Gastroesophageal sphincter (tissue), 4 donors: ENCODE data around the gene SMURF2. TPM values are rescaled to one million over a fixed set of nuclear protein-coding genes. Genes with fewer than 3 reads are reported as not detected.

Source experiments
- ATAC-seq: fragments of 150-250 bp; one replicate; pipeline ENCODE4 v1.9.1; 2016; ENCODE audit warnings: mild to moderate bottlenecking, moderate library complexity
- H3K27ac ChIP-seq, 4 donors: fragments of 200-600 bp; sonication (generic) in 3 of 4; 1 replicate in 3 of 4; 2 replicates in 1 of 4; pipeline ENCODE4 v1.5.1; 2016 to 2019
- H3K27me3 ChIP-seq: fragments of 200-600 bp; sonication (generic); one replicate; pipeline ENCODE4 v1.5.1; 2019
- H3K36me3 ChIP-seq, 2 donors: fragments of 200-600 bp; sonication (generic); one replicate each; pipeline ENCODE4 v1.5.1; 2019; ENCODE audit warnings: control low read depth in 1 of 2
- H3K4me1 ChIP-seq, 3 donors: fragments of 200-600 bp; sonication (generic); 1 replicate in 2 of 3; 2 replicates in 1 of 3; pipeline ENCODE4 v1.5.1; 2016 to 2019; ENCODE audit warnings: control low read depth in 2 of 3
- H3K4me3 ChIP-seq, 2 donors: fragments of 200-600 bp; sonication (generic); one replicate each; pipeline ENCODE4 v1.5.1; 2019; ENCODE audit warnings: mild to moderate bottlenecking in 1 of 2, moderate library complexity in 1 of 2
- H3K9me3 ChIP-seq, 3 donors: fragments of 200-600 bp; sonication (generic); one replicate each; pipeline ENCODE4 v1.5.1; 2017 to 2019; ENCODE audit warnings: control low read depth in 2 of 3
- EP300 ChIP-seq: sonication (generic); formaldehyde crosslinking; IDR thresholded peaks from one replicate; pipeline ENCODE4 v1.6.1; 2017; ENCODE audit warnings: antibody characterized with exemption, mild to moderate bottlenecking
- POLR2A ChIP-seq, 2 donors: fragments of 450-650 bp; IDR thresholded peaks; one replicate each; pipeline ENCODE4 v1.6.1; 2017; ENCODE audit warnings: antibody characterized with exemption in 2 of 2, mild to moderate bottlenecking in 2 of 2, moderate library complexity in 1 of 2
- POLR2AphosphoS5 ChIP-seq: sonication (generic); formaldehyde crosslinking; IDR thresholded peaks from one replicate; pipeline ENCODE4 v1.6.1; 2017; ENCODE audit warnings: antibody characterized with exemption
- WGBS, 2 donors: methylation state at CpG; one replicate each; pipeline ENCODE4 v1.1.5; 2018; ENCODE audit warnings: low coverage in 1 of 2; 5-methylcytosine and 5-hydroxymethylcytosine counted together
- total RNA-seq, 4 donors: library from RNA; depleted of rRNA; stranded (reverse); fragments of >200 nt; gene quantifications; one replicate each; pipeline ENCODE4 v1.1.0, GENCODE V29; 2016
- TF ChIP-seq, protein P1 (sequence below), 4 experiments: fragments of 200-600 bp in 2 of 4; fragments of 450-650 bp in 2 of 4; sonication (generic) in 1 of 4; IDR thresholded peaks; one replicate each; pipeline ENCODE4 v1.5.1; 2017 to 2019; ENCODE audit warnings: antibody characterized with exemption in 4 of 4, mild to moderate bottlenecking in 2 of 4, moderate library complexity in 2 of 4

SMURF2 gene
- total RNA-seq, 4 donors from 2014 or later = 35.0 to 60.8 (median 37.9) TPM

DNA sequence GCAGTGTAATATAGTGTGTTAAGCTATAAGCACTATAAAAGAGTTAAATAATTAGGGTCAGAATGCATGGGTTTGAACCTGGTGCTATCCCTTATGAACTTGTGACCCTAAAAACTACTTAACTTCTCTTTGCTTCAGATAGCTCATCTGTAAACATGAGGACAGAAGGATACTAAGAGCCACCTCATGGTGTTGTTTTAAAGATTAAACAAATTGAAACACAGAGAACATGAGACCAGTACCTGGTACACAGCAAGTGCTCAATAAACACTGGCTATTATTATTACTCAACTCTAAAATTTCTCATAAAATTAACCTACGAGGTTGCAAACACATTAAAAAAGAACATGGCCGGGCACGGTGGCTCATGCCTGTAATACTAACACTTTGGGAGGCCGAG, 43.3 kb downstream of the SMURF2 start:
- no peaks in the 10 kb centered on the region for H3K27me3 ChIP-seq
- peaks cover 0 to 2% of the 10 kb centered on the region in 2 donors for H3K36me3 ChIP-seq
- WGBS, 2 donors = 94 to 97% methylated on average over 4 of the region's 4 CpGs
- TF ChIP-seq EP300 = no peak
- no peak for TF ChIP-seq POLR2A (IDR thresholded peaks at IDR 0.05)
- no peak for TF ChIP-seq POLR2AphosphoS5
- TF ChIP-seq, protein P1, sequence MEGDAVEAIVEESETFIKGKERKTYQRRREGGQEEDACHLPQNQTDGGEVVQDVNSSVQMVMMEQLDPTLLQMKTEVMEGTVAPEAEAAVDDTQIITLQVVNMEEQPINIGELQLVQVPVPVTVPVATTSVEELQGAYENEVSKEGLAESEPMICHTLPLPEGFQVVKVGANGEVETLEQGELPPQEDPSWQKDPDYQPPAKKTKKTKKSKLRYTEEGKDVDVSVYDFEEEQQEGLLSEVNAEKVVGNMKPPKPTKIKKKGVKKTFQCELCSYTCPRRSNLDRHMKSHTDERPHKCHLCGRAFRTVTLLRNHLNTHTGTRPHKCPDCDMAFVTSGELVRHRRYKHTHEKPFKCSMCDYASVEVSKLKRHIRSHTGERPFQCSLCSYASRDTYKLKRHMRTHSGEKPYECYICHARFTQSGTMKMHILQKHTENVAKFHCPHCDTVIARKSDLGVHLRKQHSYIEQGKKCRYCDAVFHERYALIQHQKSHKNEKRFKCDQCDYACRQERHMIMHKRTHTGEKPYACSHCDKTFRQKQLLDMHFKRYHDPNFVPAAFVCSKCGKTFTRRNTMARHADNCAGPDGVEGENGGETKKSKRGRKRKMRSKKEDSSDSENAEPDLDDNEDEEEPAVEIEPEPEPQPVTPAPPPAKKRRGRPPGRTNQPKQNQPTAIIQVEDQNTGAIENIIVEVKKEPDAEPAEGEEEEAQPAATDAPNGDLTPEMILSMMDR (IDR thresholded peaks at IDR 0.05) = no peak
- H3K9me3 ChIP-seq = no peaks in the 10 kb centered on the region
- H3K4me3 ChIP-seq = no peak overlapping the region
- H3K27ac ChIP-seq = no peak overlapping the region
- no peak for ATAC-seq
- H3K4me1 ChIP-seq = peaks cover 9 to 51% (median 18%) of the 10 kb centered on the region in 3 donors

DNA sequence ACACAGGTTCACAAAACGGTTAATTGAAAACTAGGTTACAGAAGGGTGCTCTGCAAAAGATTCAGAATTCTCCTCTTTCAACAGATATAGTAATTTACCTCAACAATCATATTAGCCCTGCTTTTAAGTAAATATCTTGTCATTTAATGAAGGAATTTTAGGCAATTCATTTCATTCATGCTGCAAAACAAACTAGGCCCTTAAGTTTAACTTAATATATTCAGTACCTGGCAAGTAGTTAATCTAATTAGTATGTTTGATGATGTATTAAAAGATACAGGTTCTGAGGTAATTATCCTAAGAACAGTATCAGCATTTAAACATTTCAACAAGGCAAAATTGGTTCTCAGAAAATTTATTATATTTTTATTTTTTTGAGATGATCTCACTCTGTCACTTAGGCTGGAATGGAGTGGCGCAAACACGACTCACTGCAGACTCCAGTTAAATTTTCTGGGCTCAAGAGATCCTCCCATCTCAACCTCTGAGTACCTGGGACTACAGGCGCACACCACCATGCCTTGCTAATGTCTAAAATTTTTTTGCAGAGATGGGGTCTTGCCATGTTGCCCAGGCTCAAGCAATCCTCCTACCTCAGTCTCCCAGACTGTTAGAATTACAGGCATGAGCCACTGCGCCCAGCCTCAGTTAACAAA, 44.9 kb downstream of the SMURF2 start:
- Histone ChIP-seq H3K36me3 (no peaks in the 10 kb centered on the region), H3K4me3 (no peak overlapping the region), H3K27me3 (no peaks in the 10 kb centered on the region), H3K4me1 (peaks cover 9 to 58% (median 18%) of the 10 kb centered on the region in 3 donors), H3K9me3 (no peaks in the 10 kb centered on the region), H3K27ac (no peak overlapping the region)
- 91 to 92% methylated on average over 5 of the region's 5 CpGs for WGBS, 2 donors
- TF ChIP-seq POLR2AphosphoS5 = no peak
- TF ChIP-seq, protein P1 (IDR thresholded peaks at IDR 0.05) = no peak
- TF ChIP-seq EP300 = no peak
- no peak for TF ChIP-seq POLR2A (IDR thresholded peaks at IDR 0.05)
- no peak for ATAC-seq

DNA sequence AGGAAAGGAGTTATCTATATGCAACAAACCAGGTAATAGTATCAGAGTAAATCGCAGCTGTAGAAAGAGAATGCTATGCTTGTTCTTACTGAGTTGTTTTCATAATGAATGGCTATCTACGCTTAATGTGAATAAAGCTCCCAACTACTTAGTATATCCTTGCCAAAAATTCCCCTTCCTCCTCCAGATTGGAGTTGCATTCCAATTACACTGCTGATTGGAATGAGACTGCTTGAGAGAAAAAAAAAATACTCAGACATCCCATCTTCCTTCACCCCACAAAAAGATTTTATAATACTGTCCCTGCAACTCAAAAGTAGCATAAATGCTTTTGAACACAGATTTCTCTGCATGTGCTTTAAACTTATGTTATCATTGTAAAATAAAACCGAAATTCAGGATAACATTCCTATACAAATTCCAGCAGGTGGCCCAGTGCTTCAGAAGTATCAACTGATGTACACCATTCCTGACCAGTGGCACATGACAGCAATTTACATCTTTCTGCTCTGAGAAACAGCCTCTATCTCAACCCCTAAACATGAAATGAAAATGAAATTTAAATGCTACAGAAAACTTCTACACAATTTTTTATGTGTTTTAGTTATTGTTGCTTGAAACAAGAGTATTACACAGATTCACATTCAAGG, 47.0 kb downstream of the SMURF2 start:
- Histone ChIP-seq H3K27ac (no peak overlapping the region), H3K4me3 (no peak overlapping the region), H3K4me1 (peaks cover 16 to 55% (median 18%) of the 10 kb centered on the region in 3 donors), H3K36me3 (no peaks in the 10 kb centered on the region), H3K27me3 (no peaks in the 10 kb centered on the region), H3K9me3 (no peaks in the 10 kb centered on the region)
- ATAC-seq = no peak
- WGBS, 2 donors = 8 to 35% methylated on average over 3 of the region's 3 CpGs
- TF ChIP-seq EP300 (no peak), POLR2A (IDR thresholded peaks at IDR 0.05) (no peak), POLR2AphosphoS5 (no peak)
- TF ChIP-seq, protein P1 (IDR thresholded peaks at IDR 0.05) = no peak

DNA sequence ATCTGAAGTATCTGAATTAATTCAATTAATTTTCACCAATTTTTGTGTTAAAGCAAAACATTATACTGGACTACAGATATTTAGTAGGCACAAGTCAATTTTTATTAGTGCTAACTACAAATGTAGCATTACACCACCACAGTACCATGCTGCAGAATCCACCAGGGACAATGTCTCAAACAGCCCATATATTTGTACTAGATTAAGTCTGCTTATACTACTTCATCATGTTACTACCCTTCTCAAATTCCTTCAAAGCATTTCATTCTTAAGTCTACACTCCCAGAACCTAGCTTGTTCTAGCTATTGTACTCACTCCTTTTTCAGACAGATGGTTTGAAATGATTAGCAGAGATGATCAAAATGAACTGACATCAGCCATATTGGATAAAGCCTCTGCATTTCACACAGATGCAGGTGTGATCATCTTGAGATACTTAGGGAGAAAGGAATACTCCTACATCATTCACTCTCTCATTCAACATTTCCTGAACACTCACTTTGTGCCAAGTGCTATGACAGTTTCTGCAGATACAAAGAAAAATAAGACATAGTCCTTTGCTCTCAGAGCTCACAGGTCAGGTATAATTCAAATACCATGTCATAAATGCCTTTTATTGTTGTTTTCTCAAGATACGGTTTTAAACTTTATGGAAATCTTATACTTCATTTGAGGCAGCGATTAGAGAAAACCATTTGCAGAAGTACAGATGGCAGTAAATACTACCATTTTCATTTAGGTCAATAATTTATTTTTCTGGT, 47.7 kb downstream of the SMURF2 start:
- no peaks in the 10 kb centered on the region for H3K27me3 ChIP-seq
- TF ChIP-seq POLR2AphosphoS5 (no peak), POLR2A (IDR thresholded peaks at IDR 0.05) (no peak), EP300 (no peak)
- TF ChIP-seq, protein P1 (IDR thresholded peaks at IDR 0.05) = no peak
- H3K9me3 ChIP-seq = no peaks in the 10 kb centered on the region
- ATAC-seq = no peak
- no peaks in the 10 kb centered on the region for H3K36me3 ChIP-seq
- peaks cover 16 to 51% (median 18%) of the 10 kb centered on the region in 3 donors for H3K4me1 ChIP-seq
- no peak overlapping the region for H3K4me3 ChIP-seq
- no peak overlapping the region for H3K27ac ChIP-seq
- WGBS, 2 donors = 38 to 63% methylated on average over 2 of the region's 2 CpGs
